IPS-15b (cell line): ENCODE data around the gene EREG.

Experiments
- H3K27me3 ChIP-seq: one replicate; pipeline ENCODE4 v1.6.1; 2013; ENCODE audit warnings: low read length; ENCODE audit not compliant: control insufficient read depth, insufficient read depth
- H3K36me3 ChIP-seq: one replicate; pipeline ENCODE4 v1.6.1; 2013; ENCODE audit warnings: low read length; ENCODE audit not compliant: control insufficient read depth, insufficient read depth
- H3K4me1 ChIP-seq: one replicate; pipeline ENCODE4 v1.6.1; 2013; ENCODE audit warnings: mild to moderate bottlenecking, low read length; ENCODE audit not compliant: control insufficient read depth, insufficient read depth
- H3K4me3 ChIP-seq: one replicate; pipeline ENCODE4 v1.5.1; 2013; ENCODE audit warnings: low read depth, low read length
- H3K9ac ChIP-seq: one replicate; pipeline ENCODE4 v1.6.1; 2013; ENCODE audit warnings: low read depth, mild to moderate bottlenecking, low read length
- H3K9me3 ChIP-seq: one replicate; pipeline ENCODE4 v1.6.1; 2013; ENCODE audit warnings: mild to moderate bottlenecking, low read length; ENCODE audit not compliant: control insufficient read depth, insufficient read depth

Gene EREG

DNA sequence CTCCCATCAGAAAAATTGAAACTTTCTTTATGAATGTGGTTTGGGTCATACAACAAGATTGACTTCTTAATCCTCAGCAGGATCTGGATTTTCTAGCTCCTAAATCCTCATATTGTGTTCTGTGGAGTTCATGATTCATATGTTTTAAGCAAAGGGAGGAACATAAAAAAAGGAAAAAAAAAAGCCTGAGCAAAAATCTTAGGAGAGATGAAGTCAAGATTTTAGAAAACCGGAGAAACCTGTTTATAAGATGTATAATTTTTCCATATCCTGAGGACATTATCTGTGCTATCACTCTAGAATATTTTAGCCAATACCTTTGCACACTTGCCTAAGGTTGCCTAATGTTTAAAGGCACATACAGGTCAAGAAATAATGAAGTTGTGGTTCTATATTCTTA lies 7.0 kb upstream of the EREG start:
- Histone ChIP-seq H3K36me3 (no peaks in the 10 kb centered on the region), H3K9me3 (no peaks in the 10 kb centered on the region), H3K4me3 (no peak overlapping the region), H3K4me1 (no peaks in the 10 kb centered on the region), H3K27me3 (no peaks in the 10 kb centered on the region), H3K9ac (no peak overlapping the region)

DNA sequence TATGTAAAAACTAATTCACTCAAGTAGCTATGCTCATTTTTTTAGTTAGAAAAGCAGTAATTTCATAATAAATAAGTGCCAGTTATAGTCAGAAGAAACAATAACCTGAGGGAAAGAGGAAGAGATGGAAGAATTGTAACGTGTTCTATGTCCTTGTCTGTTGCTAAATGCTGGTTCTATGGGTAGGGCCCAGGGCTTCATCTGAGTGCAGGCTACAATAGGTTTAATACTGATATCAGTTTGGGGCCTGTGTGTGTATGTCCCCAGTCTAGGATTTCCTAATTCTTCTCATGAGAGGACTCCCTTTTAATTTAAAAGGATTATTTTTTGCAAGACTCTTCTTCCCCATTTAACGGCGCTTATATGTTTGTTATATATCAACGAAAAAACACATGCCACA lies 3.3 kb upstream of the EREG start:
- Histone ChIP-seq H3K36me3 (no peaks in the 10 kb centered on the region), H3K4me3 (no peak overlapping the region), H3K4me1 (peaks cover 3% of the 10 kb centered on the region), H3K9me3 (no peaks in the 10 kb centered on the region), H3K27me3 (peaks cover 22% of the 10 kb centered on the region), H3K9ac (no peak overlapping the region)

DNA sequence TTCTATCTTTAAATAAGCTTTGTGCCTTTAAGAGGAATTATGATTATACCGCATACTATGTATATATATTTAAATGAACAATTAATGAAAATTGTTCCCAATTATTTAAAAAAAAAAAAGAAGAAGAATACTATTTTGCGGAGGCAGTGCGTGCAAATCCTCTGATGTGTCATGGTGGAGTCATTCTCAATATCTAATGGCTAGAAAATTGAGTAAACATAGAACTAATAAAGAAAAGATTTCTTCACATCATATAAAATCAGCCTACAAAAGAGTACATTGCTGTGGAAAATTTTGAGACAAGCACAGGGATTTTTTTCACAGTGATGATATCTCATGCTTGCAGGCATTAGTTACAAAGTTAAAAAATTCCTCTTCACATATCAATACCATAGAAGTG lies 2.6 kb upstream of the EREG start:
- Histone ChIP-seq H3K36me3 (no peaks in the 10 kb centered on the region), H3K9ac (no peak overlapping the region), H3K27me3 (peaks cover 23% of the 10 kb centered on the region), H3K9me3 (no peaks in the 10 kb centered on the region), H3K4me1 (peaks cover 3% of the 10 kb centered on the region), H3K4me3 (no peak overlapping the region)

DNA sequence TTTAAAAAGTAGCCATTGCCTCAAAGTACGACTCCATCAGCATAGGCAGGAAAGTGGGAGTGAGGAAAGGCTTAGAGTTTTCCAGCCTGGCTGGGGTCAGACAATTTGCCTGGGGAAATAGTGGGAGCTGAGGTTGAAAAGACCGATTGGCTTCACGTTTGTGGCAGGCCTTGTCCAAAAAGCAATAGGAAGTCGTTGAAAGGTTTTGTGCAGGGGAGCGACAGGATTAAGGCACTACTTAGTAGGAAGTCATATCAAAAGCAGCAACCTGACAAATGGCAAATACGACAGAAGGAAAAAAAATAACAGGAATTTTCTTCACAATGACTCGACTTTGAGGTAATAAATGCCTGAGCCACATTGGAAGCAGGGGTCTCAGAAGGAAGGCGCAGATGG lies 691 bp upstream of the EREG start:
- no peak overlapping the region for H3K9ac ChIP-seq
- H3K9me3 ChIP-seq: no peaks in the 10 kb centered on the region
- H3K27me3 ChIP-seq: peaks cover 23% of the 10 kb centered on the region
- no peaks in the 10 kb centered on the region for H3K36me3 ChIP-seq
- H3K4me1 ChIP-seq: peaks cover 3% of the 10 kb centered on the region
- H3K4me3 ChIP-seq: peak overlapping the region; percentile 78

DNA sequence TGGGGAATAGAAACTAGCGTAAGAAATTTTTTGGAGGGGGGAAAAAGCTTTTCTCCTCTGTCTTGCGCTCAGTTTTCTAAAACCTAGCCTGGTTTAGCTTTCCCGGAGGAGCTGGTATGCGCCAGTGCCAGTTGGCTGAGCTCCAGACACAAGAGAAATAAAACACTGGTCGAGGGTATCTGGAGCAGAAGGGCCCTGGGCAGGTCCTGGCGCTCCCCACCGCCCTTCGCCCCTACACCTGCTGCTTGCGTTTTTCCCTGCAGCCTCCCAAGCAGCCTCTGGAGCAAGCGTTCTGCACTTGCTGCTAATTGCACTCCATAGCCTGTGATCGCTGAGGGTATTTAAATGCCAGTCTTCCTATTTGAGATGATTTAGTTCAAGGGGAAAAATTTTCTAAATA lies 816 bp downstream of the EREG start:
- peak overlapping the region; percentile 78 for H3K4me3 ChIP-seq
- H3K9ac ChIP-seq: no peak overlapping the region
- peaks cover 3% of the 10 kb centered on the region for H3K4me1 ChIP-seq
- H3K27me3 ChIP-seq: peaks cover 23% of the 10 kb centered on the region
- H3K9me3 ChIP-seq: no peaks in the 10 kb centered on the region
- H3K36me3 ChIP-seq: no peaks in the 10 kb centered on the region

DNA sequence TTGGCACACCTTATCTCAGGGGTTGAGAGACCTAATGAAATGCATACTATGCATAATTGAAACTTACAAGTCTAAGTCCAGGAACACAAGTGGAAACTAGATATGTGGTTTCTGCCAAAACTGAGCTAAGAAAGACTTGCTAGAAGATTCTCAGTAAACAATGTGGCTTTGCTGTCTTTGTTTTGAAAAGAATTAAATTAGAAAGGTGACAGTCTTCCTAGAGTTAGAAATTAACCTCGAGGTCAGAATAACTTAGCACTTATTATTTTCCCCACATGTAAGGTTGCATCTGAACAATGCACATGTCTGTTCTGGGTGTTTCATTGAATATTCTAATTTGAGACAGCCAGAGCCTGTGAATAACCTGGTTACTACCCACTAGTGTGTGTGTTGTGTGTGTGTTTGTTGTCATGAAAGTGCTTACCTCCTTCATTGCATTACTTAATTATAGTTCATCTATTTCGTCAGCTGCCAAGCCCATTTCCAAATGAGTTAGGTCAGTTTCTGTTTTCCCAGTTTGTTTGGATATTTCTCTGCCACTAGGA lies 1.5 kb downstream of the EREG start:
- no peaks in the 10 kb centered on the region for H3K36me3 ChIP-seq
- H3K4me1 ChIP-seq: peaks cover 3% of the 10 kb centered on the region
- H3K9me3 ChIP-seq: no peaks in the 10 kb centered on the region
- H3K27me3 ChIP-seq: peaks cover 23% of the 10 kb centered on the region
- H3K4me3 ChIP-seq: no peak overlapping the region
- H3K9ac ChIP-seq: no peak overlapping the region

DNA sequence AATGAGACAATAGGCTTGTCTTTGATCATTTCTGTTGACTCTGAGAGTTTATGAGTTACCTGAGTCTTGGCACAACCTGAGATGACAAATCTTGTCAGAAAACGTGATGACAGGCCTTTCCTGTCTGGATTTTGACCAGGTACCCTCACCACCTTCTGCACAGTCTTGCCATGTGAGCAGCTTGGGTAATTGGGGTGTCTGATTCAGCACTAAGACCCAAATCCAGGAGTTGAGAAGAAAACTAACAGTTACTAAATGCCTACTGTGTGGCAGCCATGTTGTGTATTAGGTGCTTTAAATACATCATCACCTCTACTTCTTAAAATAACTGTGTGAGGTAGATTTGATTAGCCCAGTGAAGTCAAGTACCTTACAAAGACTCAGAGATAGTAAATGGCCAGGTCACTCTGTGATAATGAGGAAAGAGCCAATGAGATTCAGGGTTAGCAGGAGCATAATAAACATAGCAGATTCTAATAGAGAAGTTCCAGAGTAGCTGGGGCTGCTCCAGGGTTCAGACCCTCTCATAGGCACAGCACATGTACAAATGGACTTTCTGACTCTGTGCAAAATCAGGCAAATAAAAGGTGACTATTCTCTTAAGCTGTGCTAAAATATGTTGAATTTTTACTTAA lies 2.8 kb downstream of the EREG start:
- H3K9me3 ChIP-seq: no peaks in the 10 kb centered on the region
- no peak overlapping the region for H3K4me3 ChIP-seq
- no peak overlapping the region for H3K9ac ChIP-seq
- no peaks in the 10 kb centered on the region for H3K36me3 ChIP-seq
- H3K27me3 ChIP-seq: peaks cover 23% of the 10 kb centered on the region
- H3K4me1 ChIP-seq: peaks cover 3% of the 10 kb centered on the region

DNA sequence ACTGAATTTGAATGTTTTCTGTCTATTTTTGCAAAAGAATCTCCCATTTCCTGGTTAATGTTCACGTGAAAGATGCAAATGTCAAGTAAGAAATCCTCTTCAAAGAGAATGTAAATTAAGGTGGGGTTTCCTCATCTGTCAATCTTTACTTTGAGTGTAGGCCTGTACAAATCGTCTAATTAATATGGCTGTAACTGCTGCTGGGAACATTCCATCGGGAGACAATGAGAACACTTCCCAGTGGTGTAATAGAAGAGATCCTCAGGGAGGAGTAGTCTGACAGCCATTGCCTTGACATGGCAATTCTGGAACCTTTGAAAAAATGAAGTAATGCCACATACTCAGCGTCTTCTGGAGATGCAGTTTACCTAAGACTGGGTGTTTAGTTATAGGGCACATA lies 3.7 kb downstream of the EREG start:
- Histone ChIP-seq H3K9me3 (no peaks in the 10 kb centered on the region), H3K4me3 (no peak overlapping the region), H3K36me3 (no peaks in the 10 kb centered on the region), H3K27me3 (peaks cover 23% of the 10 kb centered on the region), H3K9ac (no peak overlapping the region), H3K4me1 (peaks cover 3% of the 10 kb centered on the region)

DNA sequence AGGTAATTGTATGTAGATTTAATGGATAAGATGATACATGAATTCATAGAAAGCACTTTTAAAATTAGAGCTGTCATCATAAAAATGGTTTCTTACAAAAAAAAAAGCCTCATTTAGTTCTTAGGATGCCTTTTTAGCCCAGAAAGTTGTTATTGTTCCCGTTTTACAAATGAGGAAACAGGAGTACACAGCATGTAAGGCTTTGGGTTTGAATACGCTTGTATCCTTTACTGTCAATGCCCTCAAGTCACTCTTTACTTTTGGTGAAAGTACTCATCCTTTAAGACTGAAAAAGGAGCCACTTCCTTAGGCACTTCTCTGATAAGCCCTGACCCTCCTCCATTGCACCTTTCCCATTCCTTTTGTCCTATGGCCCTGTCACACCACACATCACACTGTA lies 4.9 kb downstream of the EREG start:
- no peak overlapping the region for H3K4me3 ChIP-seq
- H3K9me3 ChIP-seq: no peaks in the 10 kb centered on the region
- no peaks in the 10 kb centered on the region for H3K36me3 ChIP-seq
- no peak overlapping the region for H3K9ac ChIP-seq
- H3K4me1 ChIP-seq: no peaks in the 10 kb centered on the region
- H3K27me3 ChIP-seq: peaks cover 13% of the 10 kb centered on the region

DNA sequence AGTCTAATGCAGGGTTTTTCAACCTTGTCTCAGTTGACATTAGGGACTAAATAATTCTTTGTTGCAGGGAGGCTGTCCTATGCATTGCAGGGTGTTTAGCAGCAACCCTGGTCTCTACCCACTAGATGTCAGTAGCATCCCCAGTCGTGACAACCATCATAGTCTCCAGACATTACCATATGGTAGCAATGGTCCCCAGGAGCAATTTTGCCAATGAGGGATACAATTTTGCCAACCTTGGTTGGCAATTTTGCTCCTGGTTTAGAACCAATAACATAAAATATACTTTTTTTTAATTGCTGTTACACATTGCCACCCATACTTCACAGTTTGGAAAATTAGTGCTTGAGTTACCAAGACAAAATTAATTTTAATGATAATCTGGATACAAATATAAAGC lies 6.0 kb downstream of the EREG start:
- Histone ChIP-seq H3K36me3 (no peaks in the 10 kb centered on the region), H3K9ac (no peak overlapping the region), H3K4me3 (no peak overlapping the region), H3K9me3 (no peaks in the 10 kb centered on the region), H3K4me1 (no peaks in the 10 kb centered on the region), H3K27me3 (peaks cover 8% of the 10 kb centered on the region)

DNA sequence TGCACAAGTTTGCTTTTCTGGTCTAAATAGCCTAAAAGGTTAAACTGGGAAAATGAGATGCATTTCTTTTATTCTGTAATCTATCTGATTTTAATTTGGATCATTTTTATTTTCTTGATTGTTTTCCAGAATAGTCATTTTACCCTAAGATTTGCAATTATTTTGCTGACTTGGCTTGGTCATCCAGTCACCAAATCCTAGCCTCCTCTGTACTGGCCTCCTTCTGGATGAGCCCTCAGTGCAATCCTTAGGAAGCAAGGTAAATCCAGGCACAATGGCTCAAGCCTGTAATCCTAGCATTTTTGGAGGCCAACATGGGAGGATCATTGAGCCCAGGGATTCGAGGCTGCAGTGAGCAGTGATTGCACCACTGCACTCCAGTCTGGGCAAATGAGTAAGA lies 9.2 kb downstream of the EREG start:
- H3K27me3 ChIP-seq: no peaks in the 10 kb centered on the region
- no peak overlapping the region for H3K4me3 ChIP-seq
- H3K4me1 ChIP-seq: no peaks in the 10 kb centered on the region
- no peak overlapping the region for H3K9ac ChIP-seq
- no peaks in the 10 kb centered on the region for H3K36me3 ChIP-seq
- H3K9me3 ChIP-seq: no peaks in the 10 kb centered on the region

DNA sequence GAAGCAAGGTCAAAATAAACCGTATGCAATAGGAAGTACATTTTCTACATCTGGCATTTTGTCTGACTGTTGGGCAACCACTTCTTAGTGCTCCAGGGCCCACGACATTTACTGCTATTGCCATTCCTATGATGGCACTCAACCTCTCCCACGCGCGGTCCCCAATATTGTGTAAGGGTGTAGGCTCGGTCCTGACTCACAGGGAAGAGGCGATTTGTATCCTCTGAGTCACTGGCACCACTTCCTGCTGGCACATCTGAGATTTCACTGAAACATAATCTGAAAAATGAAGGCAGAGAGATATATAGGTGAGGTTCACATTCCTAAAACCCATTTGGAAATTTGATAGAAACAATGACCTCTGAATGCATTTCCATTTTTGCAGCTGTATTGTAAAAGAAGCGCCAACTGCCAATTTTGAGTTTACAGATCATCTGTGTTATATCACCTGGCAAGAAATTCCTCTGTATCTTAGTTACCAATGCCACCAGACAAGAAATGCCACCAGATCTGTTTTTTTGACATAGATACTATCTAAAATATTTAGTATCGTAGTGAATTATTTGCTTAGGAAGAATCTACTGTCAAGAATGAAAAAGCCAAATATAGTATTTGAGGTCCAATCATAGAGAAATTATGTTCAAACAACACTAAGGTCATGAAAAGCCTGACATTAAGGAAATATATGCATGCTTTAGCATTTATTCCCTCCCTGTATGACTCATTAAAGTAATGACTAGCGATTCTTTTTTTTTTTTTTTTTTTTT lies 9.8 kb downstream of the EREG start:
- Histone ChIP-seq H3K9me3 (no peaks in the 10 kb centered on the region), H3K27me3 (no peaks in the 10 kb centered on the region), H3K9ac (no peak overlapping the region), H3K4me1 (no peaks in the 10 kb centered on the region), H3K4me3 (no peak overlapping the region), H3K36me3 (no peaks in the 10 kb centered on the region)
